WERI-Rb-1 (cell line): Measurements from ENCODE around the gene FGF14.

Source experiments
- DNase-seq: peaks from one replicate; pipeline ENCODE4 v3.0.0-alpha.2; 2020
- H3K27ac ChIP-seq: fragments of 250-450 bp; sonication (Bioruptor Pico); 2 replicates; pipeline ENCODE4 v1.5.1; 2020; ENCODE audit warnings: mild to moderate bottlenecking, moderate library complexity
- H3K27me3 ChIP-seq: fragments of 250-450 bp; sonication (Bioruptor Pico); 2 replicates; pipeline ENCODE4 v1.5.1; 2021; ENCODE audit warnings: mild to moderate bottlenecking, low read depth, moderate library complexity; ENCODE audit not compliant: insufficient read depth, severe bottlenecking
- H3K36me3 ChIP-seq: fragments of 250-450 bp; sonication (Bioruptor Pico); 2 replicates; pipeline ENCODE4 v1.5.1; 2020; ENCODE audit warnings: mild to moderate bottlenecking, moderate library complexity
- H3K4me3 ChIP-seq: 2 replicates; pipeline ENCODE4 v1.5.1; 2011; ENCODE audit warnings: low read depth, mild to moderate bottlenecking, control low read depth, low read length
- H3K9me3 ChIP-seq: fragments of 250-450 bp; sonication (Bioruptor Pico); 2 replicates; pipeline ENCODE4 v1.5.1; 2021; ENCODE audit warnings: mild to moderate bottlenecking, moderate library complexity; ENCODE audit not compliant: severe bottlenecking
- CTCF ChIP-seq: IDR thresholded peaks from 2 replicates; pipeline ENCODE4 v1.5.1; 2011; ENCODE audit warnings: low read depth, mild to moderate bottlenecking, control low read depth, inconsistent platforms, low read length

The FGF14 gene

DNA sequence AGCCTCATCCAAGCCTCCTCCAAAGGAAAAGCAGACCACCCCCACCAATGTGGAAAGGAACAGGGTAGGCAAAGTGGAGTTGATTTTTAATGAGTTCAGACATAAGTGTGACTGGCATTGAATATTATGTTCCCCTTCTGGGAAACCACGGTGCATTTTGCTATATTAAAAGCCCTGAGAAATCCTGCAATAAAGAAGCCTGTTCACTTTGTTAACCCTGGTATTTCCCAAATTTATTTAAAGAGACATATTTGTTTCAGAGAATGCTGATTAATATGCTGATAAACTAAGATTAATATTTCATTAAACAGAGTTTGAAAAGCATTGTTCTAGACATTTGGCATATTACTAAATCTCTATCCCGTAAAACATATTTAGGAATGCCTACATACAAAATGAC lies 151.4 kb downstream of the FGF14 start:
- no peak for DNase-seq
- H3K9me3 ChIP-seq = no peaks in the 10 kb centered on the region
- H3K27ac ChIP-seq = no peak overlapping the region
- no peaks in the 10 kb centered on the region for H3K27me3 ChIP-seq
- H3K4me3 ChIP-seq = no peak overlapping the region
- H3K36me3 ChIP-seq = no peaks in the 10 kb centered on the region
- TF ChIP-seq CTCF = no peak

- H3K9me3 ChIP-seq = no peaks in the 10 kb centered on the region
- H3K27ac ChIP-seq = no peak overlapping the region
- H3K4me3 ChIP-seq = no peak overlapping the region
- TF ChIP-seq CTCF = no peak
- no peaks in the 10 kb centered on the region for H3K27me3 ChIP-seq
- H3K36me3 ChIP-seq = no peaks in the 10 kb centered on the region
- no peak for DNase-seq
Observed at GRCh38 chr13:102244607-102245227, 157.1 kb downstream of the FGF14 start.

- TF ChIP-seq CTCF = no peak
- H3K9me3 ChIP-seq = no peaks in the 10 kb centered on the region
- no peak overlapping the region for H3K4me3 ChIP-seq
- no peaks in the 10 kb centered on the region for H3K36me3 ChIP-seq
- no peaks in the 10 kb centered on the region for H3K27me3 ChIP-seq
- DNase-seq = no peak
- H3K27ac ChIP-seq = no peak overlapping the region
Observed at GRCh38 chr13:102240110-102240509, 161.7 kb downstream of the FGF14 start.

DNA sequence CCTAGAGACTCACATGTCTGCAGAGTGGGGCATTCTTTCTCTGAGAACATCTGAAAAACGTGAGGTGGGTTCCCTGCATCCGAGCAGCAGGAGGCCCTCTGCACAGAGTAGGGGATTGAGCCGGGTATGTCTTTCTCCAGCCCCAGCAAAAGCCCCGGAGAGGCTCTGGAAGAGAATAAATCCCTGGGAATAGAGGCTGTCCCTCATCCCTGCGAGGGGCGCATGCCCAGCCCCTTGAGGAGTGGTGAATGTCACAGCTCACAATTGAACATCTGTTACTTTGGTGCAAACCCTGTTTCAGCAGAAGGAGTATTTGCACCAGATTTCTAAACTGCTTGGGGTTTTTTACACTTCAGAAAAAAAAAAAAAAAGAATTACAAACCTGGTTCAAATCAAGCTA lies 164.6 kb downstream of the FGF14 start:
- no peak for TF ChIP-seq CTCF
- H3K4me3 ChIP-seq = no peak overlapping the region
- H3K9me3 ChIP-seq = no peaks in the 10 kb centered on the region
- H3K27ac ChIP-seq = peak overlapping the region; percentile 13; the same call in 1 of the 2 replicates
- H3K36me3 ChIP-seq = no peaks in the 10 kb centered on the region
- peak; percentile 86 for DNase-seq
- no peaks in the 10 kb centered on the region for H3K27me3 ChIP-seq

DNA sequence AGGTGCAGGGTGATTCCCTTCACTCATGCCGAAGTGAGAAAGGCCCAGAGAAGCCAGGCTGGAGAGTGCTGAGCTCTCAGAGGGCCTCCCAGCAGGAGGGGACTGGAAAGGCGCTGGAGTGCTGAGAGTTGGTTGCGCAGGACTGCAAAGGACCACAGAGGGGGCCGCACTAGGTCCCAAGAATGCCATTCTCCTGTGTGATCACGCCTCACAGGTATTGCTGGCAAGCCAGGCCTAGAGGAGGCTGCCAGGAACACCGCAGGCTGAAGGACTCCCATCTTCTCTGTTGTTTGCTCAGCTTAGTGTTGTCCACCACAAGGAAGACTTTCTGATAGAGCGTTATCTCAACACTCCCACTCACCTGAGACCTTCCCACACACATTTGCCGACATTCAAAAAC lies 165.0 kb downstream of the FGF14 start:
- no peaks in the 10 kb centered on the region for H3K36me3 ChIP-seq
- peak; percentile 10 for DNase-seq
- H3K9me3 ChIP-seq = no peaks in the 10 kb centered on the region
- peak overlapping the region; percentile 13; the same call in 1 of the 2 replicates for H3K27ac ChIP-seq
- H3K27me3 ChIP-seq = no peaks in the 10 kb centered on the region
- no peak overlapping the region for H3K4me3 ChIP-seq
- TF ChIP-seq CTCF = no peak

GRCh38 chr13:102236341-102236740 lies 165.5 kb downstream of the FGF14 start:
- Histone ChIP-seq H3K36me3 (no peaks in the 10 kb centered on the region), H3K9me3 (no peaks in the 10 kb centered on the region), H3K27me3 (no peaks in the 10 kb centered on the region), H3K4me3 (no peak overlapping the region), H3K27ac (no peak overlapping the region)
- no peak for DNase-seq
- no peak for TF ChIP-seq CTCF
